ENCODE results near the gene CCNB2. TPM values are rescaled to one million over a fixed set of nuclear protein-coding genes. Genes with fewer than 3 reads are reported as not detected.

The CCNB2 gene
- 15.2 and 33.4 TPM in 2 replicates for total RNA-seq

GRCh38 chr15:59104912-59105732 lies at the start of gene CCNB2:
CCNB2 (plus strand) TSS chr15:59105146; CDS start chr15:59105269, 123 bp downstream.

Other genes starting within 250 kb of the CCNB2 start
- gene SLTM, start 171.5 kb upstream of the CCNB2 start, total RNA-seq, result 67.1 and 77.3 TPM in 2 replicates
- gene RNF111, start 117.5 kb upstream of the CCNB2 start, total RNA-seq, result 14.6 and 25.9 TPM in 2 replicates
- not detected in 2 replicates for gene LDHAL6B, start 101.7 kb downstream of the CCNB2 start, total RNA-seq

Data from endothelial cell of coronary artery (primary cell).